HG03025 (cell line): ENCODE results near the gene WEE2.
"Not testable (repeated sequence)": the region's sequence is repeated elsewhere in the genome, so short reads cannot be mapped to it uniquely, and the experiment has no call there.

Experiments used
- ATAC-seq: cut with Tn5 transposase; IDR thresholded peaks from one replicate; pipeline ENCODE4 v1.9.1; 2021; ENCODE audit warnings: mild to moderate bottlenecking, moderate library complexity; ENCODE audit not compliant: unreplicated experiment, low FRiP score

WEE2 gene

GRCh38 chr7:141763797-141764196 is 55.6 kb downstream of the WEE2 start, which contains the start of gene TAS2R3:
Gene TAS2R3, plus strand, starts transcription at chr7:141764097. Its CDS starts 62 bp downstream, at chr7:141764159.
- no peak for ATAC-seq

GRCh38 chr7:141770083-141770583 is 62.0 kb downstream of the WEE2 start:
- ATAC-seq: not testable (repeated sequence)

- no peak for ATAC-seq
These were observed 68.2 kb downstream of the WEE2 start, which contains the start of gene TAS2R4 for GRCh38 chr7:141776374-141776773. Gene TAS2R4, plus strand, starts transcription at chr7:141776674. Its CDS starts 1,815 bp downstream, at chr7:141778489.
